Left lung (tissue), 10 donors: ENCODE measurements around the gene ETNK2. TPM values are rescaled to one million over a fixed set of nuclear protein-coding genes. Genes with fewer than 3 reads are reported as not detected.

Experiments
- ATAC-seq: fragments of 200-7000 bp; cut with Tn5 transposase; one replicate; pipeline ENCODE4 v1.9.1; 2020; ENCODE audit warnings: moderate library complexity
- DNase-seq, 4 donors: peaks; one replicate each; pipeline ENCODE4 v3.0.0-alpha.2; 2013 to 2020
- H3K27ac ChIP-seq, 2 donors: fragments of 200-600 bp; sonication (generic) in 1 of 2; one replicate each; pipeline versions ENCODE4 v1.5.0 to v1.8.0; 2020 to 2021
- H3K27me3 ChIP-seq, 2 donors: fragments of 200-600 bp; sonication (generic) in 1 of 2; one replicate each; pipeline versions ENCODE4 v1.5.0 to v1.8.0; 2020 to 2021
- H3K36me3 ChIP-seq, 2 donors: fragments of 200-600 bp; sonication (generic) in 1 of 2; one replicate each; pipeline versions ENCODE4 v1.5.0 to v1.8.0; 2020 to 2021
- H3K4me1 ChIP-seq, 2 donors: fragments of 200-600 bp; one replicate each; pipeline ENCODE4 v1.8.0; 2021
- H3K4me3 ChIP-seq, 2 donors: fragments of 200-600 bp; sonication (generic) in 1 of 2; one replicate each; pipeline versions ENCODE4 v1.5.0 to v1.8.0; 2020 to 2021; ENCODE audit warnings: mild to moderate bottlenecking in 1 of 2
- H3K9me3 ChIP-seq, 2 donors: fragments of 200-600 bp; sonication (generic) in 1 of 2; one replicate each; pipeline versions ENCODE4 v1.5.0 to v1.8.0; 2020 to 2021
- intact Hi-C, 2 donors: fragments of 100-400 bp; cut with DNase I; formaldehyde crosslinking; loops; one replicate each; pipeline versions ENCODE4 v1.11.2 to v1.14.2; 2022
- polyA plus RNA-seq, 6 donors: library from polyadenylated mRNA; unstranded; fragments of 120-200 nt; gene quantifications; one replicate each; pipeline ENCODE4 v1.2.1, GENCODE V29; 2013; ENCODE audit not compliant: insufficient read length in 6 of 6
- total RNA-seq, 2 donors: library from RNA; stranded (reverse); fragmentation: NEBNext Ultra II Directional; extraction: Animal tissue kit (Norgen Biotek cat#: 25700); gene quantifications; one replicate each; pipeline ENCODE4 v1.2.1, GENCODE V29; 2021
- TF ChIP-seq, protein P1 (sequence below), 2 donors: fragments of 200-600 bp; sonication (generic) in 1 of 2; IDR thresholded peaks; one replicate each; pipeline versions ENCODE4 v1.5.0 to v1.8.0; 2021; ENCODE audit warnings: antibody characterized with exemption in 2 of 2
- donor health status: DM: no; HTN: yes; CAD: no.
- donor health status: DM: no; HTN: no; CAD: no.

Gene ETNK2
- total and polyA plus RNA-seq, 8 donors: 2.6 to 13.2 (median 10.2) TPM

DNA sequence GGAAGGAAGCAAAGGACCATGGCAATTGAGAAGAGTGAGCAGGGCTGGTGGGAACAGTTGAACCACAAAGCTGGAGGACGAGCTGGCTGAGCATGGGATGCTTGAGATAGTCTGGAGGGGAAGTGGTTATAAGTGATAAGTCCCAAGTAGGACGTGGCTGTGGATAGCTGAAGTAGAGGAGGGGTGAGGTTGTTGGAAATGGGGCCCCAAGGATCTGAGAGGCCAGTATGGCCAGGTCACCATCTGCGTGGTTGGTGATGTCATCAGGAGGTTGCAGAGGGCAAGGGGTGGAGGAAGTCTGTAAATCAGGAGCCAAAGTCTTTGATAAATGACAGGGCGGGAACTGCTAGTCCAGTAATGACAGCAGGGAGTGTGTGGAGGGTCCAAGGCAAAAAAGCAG, 25.3 kb upstream of the ETNK2 start:
- Histone ChIP-seq H3K27me3 (peaks cover 0 to 6% of the 10 kb centered on the region in 2 donors), H3K4me1 (no peaks in the 10 kb centered on the region), H3K27ac (no peak overlapping the region), H3K4me3 (no peak overlapping the region), H3K36me3 (no peaks in the 10 kb centered on the region), H3K9me3 (no peaks in the 10 kb centered on the region)
- TF ChIP-seq, protein P1, sequence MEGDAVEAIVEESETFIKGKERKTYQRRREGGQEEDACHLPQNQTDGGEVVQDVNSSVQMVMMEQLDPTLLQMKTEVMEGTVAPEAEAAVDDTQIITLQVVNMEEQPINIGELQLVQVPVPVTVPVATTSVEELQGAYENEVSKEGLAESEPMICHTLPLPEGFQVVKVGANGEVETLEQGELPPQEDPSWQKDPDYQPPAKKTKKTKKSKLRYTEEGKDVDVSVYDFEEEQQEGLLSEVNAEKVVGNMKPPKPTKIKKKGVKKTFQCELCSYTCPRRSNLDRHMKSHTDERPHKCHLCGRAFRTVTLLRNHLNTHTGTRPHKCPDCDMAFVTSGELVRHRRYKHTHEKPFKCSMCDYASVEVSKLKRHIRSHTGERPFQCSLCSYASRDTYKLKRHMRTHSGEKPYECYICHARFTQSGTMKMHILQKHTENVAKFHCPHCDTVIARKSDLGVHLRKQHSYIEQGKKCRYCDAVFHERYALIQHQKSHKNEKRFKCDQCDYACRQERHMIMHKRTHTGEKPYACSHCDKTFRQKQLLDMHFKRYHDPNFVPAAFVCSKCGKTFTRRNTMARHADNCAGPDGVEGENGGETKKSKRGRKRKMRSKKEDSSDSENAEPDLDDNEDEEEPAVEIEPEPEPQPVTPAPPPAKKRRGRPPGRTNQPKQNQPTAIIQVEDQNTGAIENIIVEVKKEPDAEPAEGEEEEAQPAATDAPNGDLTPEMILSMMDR (IDR thresholded peaks at IDR 0.05): no peak
- ATAC-seq (no peak), DNase-seq (no peak)
- intact Hi-C loops: no loop called here

DNA sequence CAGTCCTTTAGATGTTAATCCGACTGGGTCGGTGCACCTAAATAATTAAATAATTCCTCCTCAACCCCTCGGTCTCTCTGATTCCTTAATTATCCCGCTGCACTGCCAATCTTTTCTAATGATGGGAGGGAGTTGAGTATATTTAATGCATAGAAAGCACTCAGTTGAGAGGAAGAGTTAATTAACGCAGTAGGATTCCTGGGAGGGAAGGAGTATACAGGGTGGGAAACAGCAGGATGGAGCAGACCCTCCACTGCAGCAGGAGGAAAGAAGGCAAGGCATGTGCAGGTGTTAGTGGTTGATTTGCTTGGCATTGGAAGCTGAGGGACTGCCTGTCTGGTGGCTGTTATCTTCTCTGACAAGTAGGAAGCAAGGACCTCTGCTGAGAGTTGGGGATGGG, 24.2 kb upstream of the ETNK2 start:
- DNase-seq (no peak), ATAC-seq (no peak)
- intact Hi-C loops: no loop called here
- Histone ChIP-seq H3K4me3 (no peak overlapping the region), H3K27me3 (peaks cover 0 to 6% of the 10 kb centered on the region in 2 donors), H3K9me3 (no peaks in the 10 kb centered on the region), H3K36me3 (no peaks in the 10 kb centered on the region), H3K4me1 (no peaks in the 10 kb centered on the region), H3K27ac (no peak overlapping the region)
- TF ChIP-seq, protein P1 (IDR thresholded peaks at IDR 0.05): no peak

DNA sequence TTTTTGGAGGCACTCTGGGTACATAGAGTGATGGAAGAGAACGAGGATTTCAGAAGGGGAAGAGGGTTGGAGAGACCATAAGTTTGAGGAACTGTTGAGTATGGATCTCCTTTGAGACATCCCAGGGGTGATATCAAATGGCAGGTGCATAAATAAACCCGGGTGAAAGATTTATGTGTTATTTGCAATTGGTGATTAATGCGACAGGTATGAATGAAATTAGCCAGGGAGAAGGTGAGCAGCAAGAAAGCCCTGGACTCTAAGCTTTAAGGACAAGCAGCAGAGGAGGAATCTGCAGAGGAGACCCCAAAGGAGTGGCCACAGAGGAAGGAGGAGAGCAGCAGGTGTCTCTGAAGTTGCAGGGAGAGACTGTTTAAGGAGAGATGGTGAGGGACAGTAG, 23.1 kb upstream of the ETNK2 start:
- ATAC-seq (no peak), DNase-seq (no peak)
- no peaks in the 10 kb centered on the region for H3K4me1 ChIP-seq
- intact Hi-C loops: no loop called here
- H3K36me3 ChIP-seq: no peaks in the 10 kb centered on the region
- TF ChIP-seq, protein P1 (IDR thresholded peaks at IDR 0.05): no peak
- peaks cover 0 to 6% of the 10 kb centered on the region in 2 donors for H3K27me3 ChIP-seq
- no peak overlapping the region for H3K4me3 ChIP-seq
- peaks cover 0 to 10% of the 10 kb centered on the region in 2 donors for H3K9me3 ChIP-seq
- H3K27ac ChIP-seq: no peak overlapping the region

DNA sequence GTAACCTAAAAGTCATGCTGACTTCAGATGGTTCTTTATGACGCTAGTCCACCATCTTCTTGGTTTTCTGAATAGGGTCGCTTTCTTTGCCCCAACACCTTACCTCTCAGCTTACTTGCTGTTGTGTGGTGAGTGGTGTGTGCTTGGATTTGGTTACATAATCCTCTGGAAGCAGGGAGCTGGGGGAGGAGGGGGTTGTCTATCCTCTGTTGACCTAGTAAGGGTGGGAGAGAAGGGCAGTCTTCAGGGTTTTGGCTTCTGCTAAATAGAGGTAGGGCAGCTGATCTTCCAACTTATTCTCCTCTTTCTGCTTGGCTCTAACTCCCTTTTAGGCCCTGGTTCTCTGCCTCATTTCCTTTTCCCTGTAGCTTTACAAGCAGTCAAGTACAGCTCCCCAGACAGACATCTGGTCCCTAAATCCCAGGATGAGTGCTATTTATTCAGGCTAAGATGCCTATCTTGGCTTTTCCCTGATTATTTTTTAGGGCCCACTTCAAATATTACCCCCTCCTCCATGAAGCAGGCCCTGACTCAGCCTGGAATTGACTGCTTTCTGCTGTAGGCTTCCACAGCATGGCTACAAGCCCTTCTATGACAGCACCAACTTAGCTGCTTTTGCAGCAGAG, 20.7 kb upstream of the ETNK2 start:
- Histone ChIP-seq H3K27ac (no peak overlapping the region), H3K4me1 (no peaks in the 10 kb centered on the region), H3K36me3 (no peaks in the 10 kb centered on the region), H3K4me3 (no peak overlapping the region), H3K27me3 (no peaks in the 10 kb centered on the region), H3K9me3 (peaks cover 0 to 27% of the 10 kb centered on the region in 2 donors)
- no peak for DNase-seq
- intact Hi-C loops: no loop called here
- TF ChIP-seq, protein P1 (IDR thresholded peaks at IDR 0.05): no peak
- no peak for ATAC-seq

DNA sequence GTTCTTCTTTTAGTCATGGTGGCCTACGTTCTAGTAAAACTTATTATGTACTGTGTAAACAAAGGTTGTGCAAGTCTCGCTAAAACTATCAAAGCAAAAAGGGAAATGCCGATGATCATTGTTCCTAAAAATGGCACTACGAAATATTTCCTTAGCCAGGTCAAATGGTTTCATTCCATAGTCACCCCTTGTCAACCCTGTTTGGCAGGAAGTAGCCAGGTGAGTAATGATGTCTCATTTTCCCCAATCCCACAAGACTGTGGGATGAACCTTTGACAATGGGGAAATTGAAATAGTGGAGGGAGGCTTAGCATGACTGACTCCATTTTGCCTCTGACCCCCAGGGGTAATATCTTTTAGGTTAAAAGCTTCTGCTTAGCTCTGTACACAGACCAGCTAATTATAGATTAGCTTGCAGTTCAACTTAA, 19.9 kb upstream of the ETNK2 start:
- intact Hi-C loops: no loop called here
- peak; percentile 83 for ATAC-seq
- Histone ChIP-seq H3K36me3 (no peaks in the 10 kb centered on the region), H3K4me1 (no peaks in the 10 kb centered on the region), H3K9me3 (peaks cover 0 to 27% of the 10 kb centered on the region in 2 donors), H3K27ac (no peak overlapping the region), H3K4me3 (no peak overlapping the region), H3K27me3 (no peaks in the 10 kb centered on the region)
- DNase-seq: no peak
- TF ChIP-seq, protein P1 (IDR thresholded peaks at IDR 0.05): no peak
